HG03045 (cell line): ENCODE results near the gene ERCC6.
A peak's percentile ranks its signal among the peaks of the same experiment; 100 is the strongest.

Experiments used
- ATAC-seq: cut with Tn5 transposase; IDR thresholded peaks from one replicate; pipeline ENCODE4 v1.9.1; 2021; ENCODE audit warnings: mild to moderate bottlenecking, moderate library complexity; ENCODE audit not compliant: unreplicated experiment

ERCC6 gene

DNA sequence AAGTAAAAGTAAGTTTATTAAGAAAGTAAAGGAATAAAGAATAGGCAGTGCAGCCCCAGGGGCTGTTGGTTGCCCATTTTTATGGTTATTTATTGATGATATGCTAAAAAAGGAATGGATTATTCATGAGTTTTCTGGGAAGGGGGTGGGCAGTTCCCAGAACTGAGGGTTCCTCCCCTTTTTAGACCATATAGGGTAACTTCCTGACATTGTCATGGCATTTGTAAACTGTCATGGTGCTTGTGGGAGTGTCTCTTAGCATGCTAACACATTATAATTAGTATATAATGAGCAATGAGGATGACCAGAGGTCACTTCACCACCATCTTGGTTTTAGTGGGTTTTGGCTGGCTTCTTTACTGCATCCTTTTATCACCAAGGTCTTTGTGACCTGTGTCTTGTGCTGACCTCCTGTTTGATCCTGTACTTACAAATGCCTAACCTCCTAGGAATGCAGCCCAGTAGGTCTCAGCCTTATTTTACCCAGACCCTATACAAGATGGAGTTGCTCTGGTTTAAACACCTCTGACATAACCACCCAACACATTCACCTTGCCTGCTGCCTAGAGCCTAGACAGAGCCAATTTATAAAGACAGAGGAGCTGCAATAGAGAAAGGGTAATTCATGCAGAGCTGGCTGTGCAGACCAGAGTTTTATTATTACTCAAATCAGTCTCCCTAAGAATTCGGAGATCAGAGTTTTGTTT is 10.9 kb upstream of the ERCC6 start:
- no peak for ATAC-seq

DNA sequence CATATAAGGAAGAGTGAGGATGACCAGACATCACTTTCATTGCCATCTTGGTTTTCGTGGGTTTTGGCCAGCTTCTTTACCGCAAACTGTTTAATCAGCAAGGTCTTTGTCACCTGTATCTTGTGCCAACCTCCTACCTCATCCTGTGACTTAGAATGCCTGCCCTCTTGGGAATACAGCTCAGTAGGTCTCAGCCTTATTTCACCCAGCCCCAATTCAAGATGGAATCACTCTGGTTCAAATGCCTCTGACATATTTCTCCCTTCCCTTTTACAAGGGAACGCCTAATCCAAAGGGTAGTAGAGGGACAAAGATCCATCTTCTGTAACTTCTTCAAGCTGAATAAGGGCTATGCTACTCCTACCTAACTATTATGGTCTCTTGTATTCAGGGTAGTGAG is 4.7 kb upstream of the ERCC6 start:
- ATAC-seq, result no peak

DNA sequence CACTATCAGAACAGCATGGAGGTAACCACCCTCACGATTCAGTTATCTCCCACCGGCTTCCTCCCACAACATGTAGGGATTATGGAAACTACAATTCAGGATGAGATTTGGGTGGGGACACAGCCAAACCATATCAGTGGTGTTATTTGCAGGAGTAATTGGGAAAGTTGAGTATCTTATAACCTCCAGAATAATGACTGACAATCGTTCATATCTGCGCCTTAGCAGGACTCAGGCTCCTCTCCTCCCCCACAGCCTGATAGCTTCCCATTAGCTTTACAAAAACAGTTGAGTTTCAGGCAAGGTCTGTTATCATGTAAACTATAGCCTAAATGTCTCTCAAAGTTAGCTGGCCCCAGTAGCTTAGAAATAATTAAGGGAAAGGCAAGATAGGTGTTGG is 3.4 kb upstream of the ERCC6 start:
- ATAC-seq, result no peak

DNA sequence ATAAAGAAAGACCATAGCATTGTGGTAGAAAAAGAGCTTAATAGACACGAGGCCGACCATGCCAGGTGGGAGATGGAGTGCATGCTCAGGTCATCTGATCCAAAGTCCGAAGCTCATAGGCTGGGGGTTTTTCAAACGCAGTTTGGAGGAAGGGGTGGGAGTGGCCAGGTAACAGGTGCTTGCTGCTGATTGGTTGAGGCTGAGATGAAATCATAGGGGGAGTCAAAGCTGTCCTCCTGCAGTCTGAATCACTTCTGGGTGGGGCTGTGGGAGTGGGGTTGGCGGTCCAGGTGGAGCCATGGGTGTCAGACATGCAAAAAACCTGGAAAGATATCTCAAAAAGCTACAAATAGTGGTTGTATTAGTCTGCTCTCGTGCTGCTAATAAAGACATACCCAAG is 2.8 kb upstream of the ERCC6 start:
- no peak for ATAC-seq

DNA sequence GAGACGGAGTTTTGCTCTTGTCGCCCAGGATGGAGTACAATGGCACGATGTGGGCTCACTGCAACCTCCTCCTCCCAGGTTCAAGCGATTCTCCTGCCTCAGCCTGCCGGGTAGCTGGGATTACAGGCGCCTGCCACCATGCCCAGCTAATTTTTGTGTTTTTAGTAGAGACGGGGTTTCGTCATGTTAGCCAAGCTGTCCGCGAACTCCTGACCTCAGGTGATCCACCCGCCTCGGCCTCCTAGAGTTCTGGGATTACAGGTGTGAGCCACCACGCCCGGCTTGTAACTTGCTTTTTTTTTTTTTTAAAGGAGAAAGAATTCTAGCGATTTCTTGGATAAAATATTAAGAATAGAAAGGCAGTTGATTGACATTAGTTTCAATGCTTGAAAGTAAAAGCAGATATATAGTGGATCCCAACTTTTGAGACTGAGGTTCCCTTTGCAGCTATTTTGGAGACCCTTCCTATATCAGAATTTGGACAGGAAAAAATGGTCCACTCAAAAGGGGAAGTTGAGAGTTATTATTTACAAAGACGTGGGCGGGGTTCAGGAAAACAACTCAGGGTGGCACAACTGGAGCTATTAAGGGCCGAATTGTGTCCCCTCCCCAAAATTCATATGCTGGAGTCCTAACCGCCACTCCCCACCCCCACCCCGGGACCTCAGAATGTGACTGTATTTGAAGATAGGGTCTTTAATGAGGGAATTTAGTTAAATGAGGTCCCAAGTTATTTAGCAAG is 1.3 kb upstream of the ERCC6 start:
- ATAC-seq, result no peak

DNA sequence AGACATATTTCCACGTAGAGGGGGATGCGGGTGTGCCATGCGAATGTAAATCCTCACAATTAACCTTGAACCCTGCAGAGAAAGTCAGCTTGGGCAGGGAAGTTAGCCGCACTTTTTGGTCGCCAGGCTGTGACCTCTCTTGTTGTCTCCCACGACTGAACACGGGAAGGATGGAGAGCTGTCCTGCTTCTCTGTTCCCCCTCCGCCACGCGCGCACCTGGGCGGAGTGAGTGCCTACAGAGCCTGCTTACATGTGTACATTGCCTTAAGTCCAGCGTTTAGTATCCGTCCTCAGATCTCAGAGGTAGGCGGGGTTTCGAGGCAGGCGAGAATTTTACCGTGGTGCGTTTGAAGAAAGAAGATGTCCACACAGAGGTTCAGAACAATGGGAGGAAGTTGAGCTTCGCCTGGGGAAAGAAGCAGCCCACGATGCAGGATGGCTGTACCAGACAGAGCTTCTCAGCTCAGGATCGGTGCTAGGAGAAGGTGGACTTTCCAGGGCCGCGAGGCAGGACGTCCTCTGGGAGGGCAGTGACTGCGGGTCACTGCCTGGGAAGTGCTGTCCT is 482 bp upstream of the ERCC6 start:
- ATAC-seq, result peak; percentile 8

DNA sequence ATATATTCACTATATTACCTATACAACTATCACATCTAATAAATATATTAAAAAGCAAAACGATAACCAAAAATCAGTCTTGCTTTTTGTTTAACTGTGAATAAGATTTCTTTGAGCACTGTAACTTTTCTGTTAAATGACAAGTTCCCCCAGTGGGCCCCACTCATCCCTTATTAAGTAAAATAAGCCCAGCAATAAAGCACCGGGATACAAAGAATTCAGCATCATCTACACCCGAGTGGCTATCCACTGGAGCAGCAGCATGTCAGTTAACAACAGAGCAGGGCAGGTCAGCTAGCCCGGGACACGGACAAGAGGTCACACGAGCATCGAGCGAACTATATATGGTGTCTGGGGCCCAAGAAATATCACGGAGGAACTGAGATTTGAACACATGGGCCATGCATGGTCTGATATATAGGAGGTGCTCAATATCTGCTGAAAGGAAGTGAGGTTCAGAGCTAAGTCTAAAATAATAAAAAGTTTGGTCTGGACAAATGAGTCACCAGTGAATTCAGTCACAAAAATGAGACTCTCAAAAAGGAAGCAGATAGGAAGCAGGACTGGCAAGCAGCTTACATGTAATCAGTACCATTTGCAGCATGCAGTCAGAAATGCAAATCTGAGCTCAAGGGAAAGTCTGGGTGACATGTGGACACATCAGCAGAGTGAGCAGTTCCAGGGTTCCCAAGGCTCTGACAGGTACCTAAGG is 4.1 kb downstream of the ERCC6 start:
- peak; percentile 41 for ATAC-seq

DNA sequence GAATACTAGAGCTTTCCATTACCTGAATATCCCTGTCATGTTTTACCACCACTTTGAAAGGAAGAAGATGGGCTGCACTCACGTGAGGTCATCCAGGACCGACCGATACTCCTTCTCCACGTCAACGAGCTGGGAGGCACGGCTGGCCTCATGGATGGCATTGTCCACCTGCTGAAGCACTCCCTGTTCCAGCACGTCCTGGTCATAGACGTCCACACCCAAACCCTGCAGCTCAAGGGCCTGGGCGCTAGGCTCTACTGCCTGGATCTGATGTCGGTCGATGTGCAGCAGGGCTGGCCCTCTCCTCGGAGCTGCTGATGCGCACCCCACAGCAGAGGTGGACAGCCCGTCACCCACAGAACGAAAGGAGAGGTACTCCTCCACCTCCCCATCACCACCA is 6.5 kb downstream of the ERCC6 start:
- no peak for ATAC-seq

DNA sequence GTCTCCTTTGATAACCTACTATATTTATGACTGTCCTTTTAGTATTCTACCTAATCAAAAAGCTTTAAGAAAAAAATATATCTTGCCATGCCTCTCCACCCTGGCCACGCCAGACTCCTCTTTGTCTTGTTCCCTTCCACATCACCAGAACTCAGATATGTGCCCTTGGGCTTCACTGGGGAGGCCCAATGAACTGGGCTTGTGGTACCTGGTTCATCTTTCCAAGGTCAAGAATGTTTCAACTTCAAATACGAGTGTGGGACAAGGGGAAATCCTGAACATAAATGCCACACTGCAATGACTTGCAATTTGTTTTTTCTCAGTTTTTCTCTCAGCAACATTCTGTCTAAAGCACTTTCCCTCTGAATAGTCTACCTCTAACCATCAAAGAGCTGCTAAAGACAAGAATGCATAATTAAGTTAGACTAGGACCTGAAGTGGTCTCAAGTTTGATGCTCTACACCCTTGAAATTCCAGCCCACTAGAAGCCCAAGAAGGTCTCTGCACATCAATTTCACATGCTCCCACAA is 9.9 kb downstream of the ERCC6 start:
- no peak for ATAC-seq

DNA sequence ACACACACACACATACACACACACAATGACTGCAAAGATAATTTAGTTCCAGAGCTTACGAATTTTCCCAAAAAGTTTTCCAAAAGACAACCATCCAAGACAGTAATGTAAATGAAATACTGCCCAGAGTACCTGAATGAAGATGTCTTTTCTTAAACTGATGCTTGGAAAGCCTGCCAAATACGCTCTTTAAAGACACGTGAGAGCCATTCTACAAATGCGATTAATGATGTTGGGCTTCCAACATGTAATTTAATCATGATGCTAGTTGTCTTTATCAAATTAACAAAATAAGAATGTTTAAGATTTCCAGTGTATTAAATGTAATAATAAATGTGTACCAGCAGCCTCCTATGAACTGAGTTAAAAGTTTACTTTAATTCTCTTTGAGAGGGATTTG is 11.1 kb downstream of the ERCC6 start:
- ATAC-seq, result no peak

DNA sequence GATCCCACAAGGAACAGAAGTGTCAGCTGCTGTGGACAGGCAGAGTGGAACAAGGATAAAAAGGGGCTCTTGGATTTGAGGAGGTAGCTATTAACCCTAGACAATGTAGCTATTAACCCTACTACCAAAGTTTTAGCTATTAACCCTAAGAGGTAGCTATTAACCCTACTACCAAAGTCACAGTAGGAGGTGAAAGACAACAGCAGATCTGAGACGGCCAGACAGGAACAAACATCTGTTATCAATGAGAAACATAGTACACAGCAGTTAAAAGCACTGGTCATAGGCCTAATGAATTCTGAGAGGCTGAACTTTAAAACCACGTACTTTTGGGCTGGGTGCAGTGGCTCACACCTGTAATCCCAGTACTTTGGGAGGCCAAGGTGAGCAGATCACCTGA is 11.9 kb downstream of the ERCC6 start:
- no peak for ATAC-seq

DNA sequence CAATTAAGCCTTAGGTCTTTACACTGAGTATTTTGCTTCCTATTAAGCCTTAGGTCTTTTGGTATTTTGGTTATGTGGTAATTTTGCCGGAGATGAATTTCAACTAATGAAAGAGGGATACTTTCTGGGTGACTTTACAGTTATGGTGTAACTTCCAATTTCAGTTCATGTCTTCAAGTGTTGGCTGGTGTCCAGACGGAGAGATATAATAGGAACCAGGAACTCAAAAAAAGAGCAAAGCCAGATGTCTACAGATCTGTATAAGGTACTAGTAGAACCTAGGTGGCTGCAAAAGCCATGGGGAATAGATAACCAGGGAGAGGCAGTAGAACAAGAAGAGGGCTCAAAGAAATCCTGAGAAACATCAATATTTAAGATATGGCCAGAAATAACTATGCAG is 12.3 kb downstream of the ERCC6 start:
- no peak for ATAC-seq

DNA sequence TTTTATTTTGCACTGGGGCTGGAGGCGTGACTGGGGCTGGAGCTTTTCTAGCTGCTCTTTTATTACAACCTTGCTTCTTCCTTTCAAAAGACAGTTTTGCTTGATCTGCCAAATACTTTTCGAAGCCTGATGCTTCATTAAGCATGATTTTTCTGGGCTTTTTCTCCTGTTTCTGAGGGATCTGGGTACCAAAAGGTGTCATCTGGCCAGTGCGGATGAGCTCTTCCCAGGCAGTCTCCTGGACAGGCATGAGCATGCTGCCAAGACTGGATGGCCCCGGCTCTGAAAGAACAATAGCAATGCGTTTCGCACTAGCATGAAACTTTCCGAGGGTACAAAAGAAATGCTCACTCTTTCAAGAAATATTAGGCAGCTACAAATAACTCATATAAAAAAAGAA is 14.4 kb downstream of the ERCC6 start:
- ATAC-seq, result no peak

DNA sequence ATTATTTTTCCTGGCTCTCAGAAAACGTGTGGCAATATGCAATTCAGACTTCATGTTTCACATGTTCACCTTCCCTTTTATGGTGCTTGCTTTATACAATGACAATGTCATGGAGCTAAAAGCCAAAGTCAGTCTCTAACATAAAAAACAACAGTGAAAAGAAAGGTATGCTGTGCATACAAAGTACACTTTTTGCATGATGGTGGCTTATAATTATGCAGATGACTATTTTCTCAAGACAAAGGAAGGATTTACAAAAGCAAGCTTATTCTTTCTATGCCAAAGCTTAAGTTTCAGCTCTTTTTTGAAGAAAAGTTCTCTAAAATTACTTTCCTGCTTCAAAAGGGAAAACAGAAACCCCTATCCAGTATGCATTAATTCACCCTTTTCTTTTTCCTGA is 15.6 kb downstream of the ERCC6 start:
- ATAC-seq, result no peak

DNA sequence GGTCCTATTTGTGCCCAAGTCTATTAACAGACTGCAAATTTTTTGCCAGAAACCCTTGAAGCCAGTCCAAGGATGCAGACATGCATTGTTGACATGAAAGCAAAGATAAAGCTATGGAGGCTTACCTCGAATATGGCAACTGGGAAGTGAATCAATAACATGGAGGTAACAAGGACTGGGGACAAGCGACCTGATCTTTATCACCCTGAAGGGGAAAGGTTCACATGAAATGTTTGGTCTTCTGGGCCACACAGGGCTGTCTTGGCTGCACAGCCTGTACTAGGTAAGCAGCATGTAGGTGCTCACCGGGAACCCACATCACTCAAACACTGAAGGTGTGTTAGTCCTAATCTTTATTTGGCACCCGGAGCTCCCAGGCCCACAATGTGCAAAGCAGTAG is 17.9 kb downstream of the ERCC6 start:
- ATAC-seq, result no peak

DNA sequence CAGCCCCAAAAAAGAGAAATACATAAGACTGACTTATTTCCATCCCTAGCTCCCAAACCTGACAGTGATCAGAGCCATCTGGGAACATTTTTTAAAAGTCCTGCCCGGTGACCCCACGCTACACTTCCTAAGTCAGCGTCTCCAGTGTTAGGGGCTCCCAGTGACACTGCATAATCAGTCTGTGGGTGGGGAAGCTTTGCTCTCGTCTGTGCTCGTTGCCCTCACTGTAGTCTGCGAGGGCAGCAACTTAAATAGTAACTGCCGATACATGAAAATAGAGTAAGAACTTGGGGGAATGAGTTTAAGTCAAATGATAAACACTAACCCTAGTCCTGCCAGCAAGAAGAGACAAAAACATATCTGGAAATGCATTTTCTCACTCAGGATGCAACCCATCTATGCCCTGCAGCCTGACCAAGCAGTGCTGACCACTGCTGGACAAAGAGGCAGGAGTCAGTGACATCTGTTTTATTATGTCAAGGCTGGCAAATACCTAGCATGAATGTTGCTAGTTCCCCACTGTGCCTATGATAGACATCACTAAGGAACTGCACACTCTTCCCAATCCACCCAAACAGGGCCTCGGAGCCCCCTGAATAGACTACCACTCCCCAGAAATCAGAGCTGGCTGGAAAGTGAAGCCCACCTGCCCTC is 18.7 kb downstream of the ERCC6 start:
- ATAC-seq, result no peak

DNA sequence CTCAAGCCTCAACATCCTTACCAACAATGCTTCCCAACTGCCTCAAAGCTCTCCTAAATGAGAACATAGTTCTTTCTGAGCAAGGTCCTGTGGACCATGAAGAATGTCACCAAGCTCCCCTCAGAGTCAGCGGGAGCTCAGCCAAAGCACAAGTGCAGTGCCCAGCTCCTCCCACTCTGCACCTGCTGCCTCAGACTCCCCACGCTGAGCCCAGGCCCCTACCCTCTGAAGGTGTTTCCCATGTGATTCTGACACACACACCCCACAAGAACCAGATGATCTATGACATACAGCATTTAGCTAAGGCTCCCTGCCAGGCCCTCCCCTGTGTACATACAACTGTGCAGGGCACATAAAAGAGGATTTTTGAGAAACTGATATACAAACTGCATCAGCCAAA is 19.2 kb downstream of the ERCC6 start:
- ATAC-seq, result no peak

DNA sequence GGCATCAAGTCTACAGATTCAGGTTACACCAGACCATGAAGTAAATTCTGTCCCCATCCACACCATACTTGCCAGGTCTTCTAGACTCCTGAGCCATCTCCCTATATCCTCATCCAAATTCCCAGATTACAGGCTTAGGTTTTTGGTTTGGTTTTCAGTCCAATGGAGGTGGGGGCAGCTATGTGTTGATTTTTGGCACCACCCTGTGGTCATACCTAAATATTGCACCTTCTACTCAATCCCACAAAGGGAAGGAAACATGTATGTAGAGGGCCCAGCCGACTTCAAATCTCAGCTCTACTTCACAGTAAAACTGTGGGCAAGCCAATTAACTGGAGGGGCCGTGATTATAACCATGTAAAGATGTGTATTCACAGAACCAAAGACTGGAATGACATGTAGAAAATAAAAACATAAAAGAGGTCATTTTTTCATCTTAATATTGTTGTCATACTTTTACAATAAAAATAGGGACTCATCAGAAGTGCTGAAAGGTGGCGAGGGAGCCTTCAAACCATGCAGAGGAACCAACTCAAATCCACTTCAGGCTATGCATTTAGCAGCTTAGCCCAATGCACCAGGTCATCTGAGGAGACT is 19.8 kb downstream of the ERCC6 start:
- peak; percentile 47 for ATAC-seq

DNA sequence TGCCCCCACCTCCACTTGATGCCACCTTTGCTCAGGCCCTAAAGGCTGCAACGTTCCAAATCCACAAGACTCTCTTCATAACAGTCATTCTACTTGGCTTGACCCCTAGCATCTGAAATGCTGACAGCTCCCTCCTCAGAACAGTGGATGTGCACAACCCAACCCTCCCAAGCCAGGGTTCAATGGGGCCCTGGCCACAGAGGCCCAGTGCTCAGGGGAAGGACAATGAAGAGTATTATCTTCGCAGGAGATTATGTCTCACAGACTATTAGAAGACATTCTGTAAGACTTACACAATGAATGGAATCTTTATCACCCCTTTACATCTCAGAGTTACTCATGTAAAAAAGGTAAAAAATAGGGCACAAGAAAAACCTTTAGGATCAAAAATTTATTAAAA is 20.4 kb downstream of the ERCC6 start:
- ATAC-seq, result no peak

DNA sequence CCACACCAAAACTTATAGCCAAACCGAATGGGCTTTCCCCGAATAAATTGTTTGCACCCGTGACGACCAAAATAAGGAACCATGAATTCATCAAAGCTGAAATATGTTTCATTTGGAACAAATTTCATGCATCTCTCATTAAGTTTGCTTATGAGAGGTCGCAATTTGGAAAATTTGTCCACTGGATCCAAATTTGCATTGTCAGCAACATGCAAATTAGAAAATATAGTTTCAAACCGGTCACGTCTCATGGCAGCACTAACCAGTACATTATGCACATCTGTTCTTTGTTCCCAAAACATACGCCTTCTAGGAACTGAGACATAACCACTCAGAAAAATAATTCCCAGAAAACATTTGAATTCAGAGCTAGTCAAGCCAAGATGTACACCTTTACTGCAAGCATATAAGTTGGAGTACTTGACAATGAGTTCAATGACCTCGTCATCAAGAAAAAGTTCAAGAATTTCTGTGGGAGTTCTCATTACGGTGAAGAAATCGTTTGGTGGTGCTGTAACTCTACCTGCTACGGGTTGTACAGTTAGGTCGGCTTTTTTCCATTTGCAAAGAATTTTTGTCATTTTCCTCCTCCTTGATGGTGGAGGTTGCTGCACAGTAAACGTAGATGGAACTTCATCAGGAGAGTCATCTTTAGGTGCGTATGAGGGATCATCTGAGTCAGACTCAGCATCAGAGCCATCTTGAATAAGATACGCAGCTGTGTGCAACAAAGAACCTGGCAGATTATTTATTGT is 22.5 kb downstream of the ERCC6 start:
- ATAC-seq, result no peak
